HepG2 (cell line): ENCODE results near the gene KCNIP3. TPM values are rescaled to one million over a fixed set of nuclear protein-coding genes. Genes with fewer than 3 reads are reported as not detected.

Experiments
- KLF11 ChIP-seq: IDR thresholded peaks from 2 replicates; pipeline ENCODE4 v1.6.1; 2016; ENCODE audit warnings: missing compliant biosample characterization
- PCBP1 ChIP-seq: fragments of 200-400 bp; formaldehyde crosslinking; IDR thresholded peaks from 2 replicates; pipeline ENCODE4 v1.6.1; 2017; ENCODE audit warnings: mild to moderate bottlenecking, low read depth, low read length, borderline replicate concordance
- RBM39 ChIP-seq: fragments of 200-400 bp; formaldehyde crosslinking; IDR thresholded peaks from one replicate; pipeline ENCODE4 v1.6.1; 2018; ENCODE audit warnings: antibody characterized with exemption, mild to moderate bottlenecking, low read depth, low read length; ENCODE audit not compliant: poor library complexity, severe bottlenecking
- RELA ChIP-seq: sonication (generic); formaldehyde crosslinking; IDR thresholded peaks from 2 replicates; pipeline ENCODE4 v1.4.0; 2020; ENCODE audit warnings: missing genetic modification reagents
- SMARCE1 ChIP-seq: fragments of 450-650 bp; IDR thresholded peaks from 2 replicates; pipeline ENCODE4 v1.6.1; 2017; ENCODE audit warnings: borderline replicate concordance
- TMF1 ChIP-seq: sonication (generic); formaldehyde crosslinking; IDR thresholded peaks from 2 replicates; pipeline ENCODE4 v1.8.1; 2022; ENCODE audit warnings: low read depth, missing genetic modification reagents
- ZBTB26 ChIP-seq: IDR thresholded peaks from 2 replicates; pipeline ENCODE4 v1.6.1; 2016; ENCODE audit warnings: missing compliant biosample characterization, missing genetic modification reagents, borderline replicate concordance
- ZBTB40 ChIP-seq, 2 experiments: fragments of 450-650 bp in 1 of 2; sonication (generic) in 1 of 2; formaldehyde crosslinking in 1 of 2; IDR thresholded peaks; 2 replicates each; pipeline versions ENCODE4 v1.6.1 to v1.8.0; 2016 to 2022; ENCODE audit warnings: antibody characterized with exemption in 1 of 2, mild to moderate bottlenecking in 1 of 2, missing genetic modification reagents in 1 of 2
- ZBTB7B ChIP-seq: sonication (generic); formaldehyde crosslinking; IDR thresholded peaks from 2 replicates; pipeline ENCODE4 v1.4.0; 2020; ENCODE audit warnings: missing genetic modification reagents
- ZNF136 ChIP-seq: sonication (generic); formaldehyde crosslinking; IDR thresholded peaks from 2 replicates; pipeline ENCODE4 v1.8.1; 2022; ENCODE audit warnings: low read depth, mild to moderate bottlenecking, moderate library complexity, missing genetic modification reagents
- ZNF296 ChIP-seq: sonication (generic); formaldehyde crosslinking; conservative IDR thresholded peaks from 2 replicates; pipeline ENCODE4 v1.5.0; 2020; ENCODE audit warnings: mild to moderate bottlenecking, missing genetic modification reagents
- ZNF30 ChIP-seq: sonication (generic); formaldehyde crosslinking; IDR thresholded peaks from 2 replicates; pipeline ENCODE4 v1.5.0; 2020; ENCODE audit warnings: mild to moderate bottlenecking, missing genetic modification reagents
- ZNF451 ChIP-seq: sonication (generic); formaldehyde crosslinking; IDR thresholded peaks from 2 replicates; pipeline ENCODE4 v1.5.0; 2020; ENCODE audit warnings: mild to moderate bottlenecking, missing genetic modification reagents
- ZNF512B ChIP-seq: sonication (generic); formaldehyde crosslinking; IDR thresholded peaks from 2 replicates; pipeline ENCODE4 v1.5.1; 2020; ENCODE audit warnings: missing genetic modification reagents, mild to moderate bottlenecking, borderline replicate concordance
- polyA plus RNA-seq, 8 experiments: library from polyadenylated mRNA; depleted of rRNA in 3 of 8; stranded (reverse) in 7 of 8; unstranded in 1 of 8; fragments of >200 nt; fragmentation: Illumina TruSeq in 4 of 8; extraction: Trizol in 4 of 8; gene quantifications; 2 replicates each; pipeline versions ENCODE4 v1.2.1 to v1.2.3, GENCODE V29; 2011 to 2016; ENCODE audit warnings: low read depth in 4 of 8, missing spikeins in 1 of 8, mixed read lengths in 1 of 8; ENCODE audit not compliant: insufficient read depth in 1 of 8
- total RNA-seq, 5 experiments: library from RNA; depleted of rRNA; stranded (reverse); fragments of >200 nt; fragmentation: Illumina TruSeq; extraction: Trizol; gene quantifications; 2 replicates each; pipeline ENCODE4 v1.2.3, GENCODE V29; 2016; ENCODE audit warnings: low read depth in 1 of 5

The KCNIP3 gene
- total and polyA plus RNA-seq, 2 of the 13 experiments (the other 11 are each of a cell fraction or from before 2014, with no cell fraction given), result not detected

DNA sequence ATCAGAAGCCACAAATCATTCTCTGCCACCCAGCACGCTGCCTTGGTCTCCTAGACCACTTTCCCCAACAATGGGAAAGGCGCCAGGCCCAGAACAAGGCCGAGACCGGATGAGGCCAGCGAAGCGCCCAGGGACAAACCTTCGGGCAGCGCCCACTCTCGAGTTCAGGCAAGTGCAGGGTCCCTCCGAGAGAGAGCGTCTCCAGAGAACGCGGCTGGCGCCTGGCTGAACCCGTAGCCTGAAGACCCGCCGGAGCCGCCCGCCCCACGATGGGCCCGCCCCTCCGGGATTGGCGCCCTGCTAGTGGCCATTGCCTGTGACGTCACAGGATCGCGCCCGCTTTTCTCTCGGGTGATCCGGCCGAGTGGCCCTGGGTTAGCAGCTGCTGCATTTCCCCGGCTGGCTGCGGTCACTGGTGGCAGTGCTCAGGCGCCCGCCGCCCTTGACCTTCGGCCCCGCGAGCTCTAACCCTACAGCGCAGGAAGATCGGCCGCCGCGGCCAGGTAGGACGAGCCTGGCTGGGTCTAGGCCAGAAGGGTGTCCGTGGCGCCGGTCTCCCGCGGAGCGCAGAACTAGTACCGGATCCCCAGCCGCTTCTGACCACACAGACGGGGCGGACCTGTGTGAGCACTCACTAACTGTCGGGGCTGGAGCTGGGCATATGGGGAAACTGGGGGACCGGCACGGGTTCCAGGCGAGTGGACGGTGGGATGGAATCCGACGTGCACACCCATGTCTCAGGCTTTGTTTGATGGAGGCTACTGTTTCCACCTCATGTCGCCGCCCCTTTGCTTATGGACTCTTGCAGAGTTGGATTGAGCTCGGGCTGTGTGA is 105.4 kb downstream of the KCNIP3 start, which contains the start of gene FAHD2A (continued):
- TF ChIP-seq ZNF512B (CRISPR knock-in tag), result no peak
- TF ChIP-seq ZBTB40 (IDR thresholded peaks at IDR 0.05), result no peak
- TF ChIP-seq ZBTB40 (CRISPR knock-in tag; IDR thresholded peaks at IDR 0.05), result peak; percentile 62
- TF ChIP-seq TMF1 (CRISPR knock-in tag), result peak; percentile 65
- 0 out of 2 replicates have a peak, but pooled peaks have one; percentile 61 for TF ChIP-seq ZNF30 (CRISPR knock-in tag)
- 0 out of 2 replicates have a peak, but pooled peaks have one; percentile 74 for TF ChIP-seq KLF11 (CRISPR knock-in tag)
- TF ChIP-seq ZNF136 (CRISPR knock-in tag), result 0 out of 2 replicates have a peak, but pooled peaks have one; percentile 47
- peak; percentile 51 for TF ChIP-seq ZBTB7B (CRISPR knock-in tag)
- no peak for TF ChIP-seq PCBP1
- TF ChIP-seq ZNF451 (CRISPR knock-in tag), result peak; percentile 39; the same call in 1 of the 2 replicates
- peak; percentile 35 for TF ChIP-seq RBM39
- no peak for TF ChIP-seq SMARCE1
- TF ChIP-seq RELA (CRISPR knock-in tag), result no peak; the same call in 1 of the 2 replicates
- TF ChIP-seq ZNF296, result no peak
- TF ChIP-seq ZBTB26 (CRISPR knock-in tag), result no peak
